Epithelial cell of esophagus (primary cell): ENCODE data around the gene TMEM37.
A peak's percentile ranks its signal among the peaks of the same experiment; 100 is the strongest.
"Not testable (repeated sequence)": the region's sequence is repeated elsewhere in the genome, so short reads cannot be mapped to it uniquely, and the experiment has no call there.

Experiments used
- DNase-seq: peaks from one replicate; pipeline ENCODE4 v3.0.0; 2010; ENCODE audit warnings: low read depth
- H3K4me3 ChIP-seq: 2 replicates; pipeline ENCODE4 v1.5.1; 2011; ENCODE audit warnings: mild to moderate bottlenecking, low read length, control low read depth
- TF ChIP-seq, protein P1 (sequence below): IDR thresholded peaks from 2 replicates; pipeline ENCODE4 v1.5.1; 2011; ENCODE audit warnings: low read depth, mild to moderate bottlenecking, low read length, control low read depth, inconsistent platforms; ENCODE audit not compliant: insufficient read depth; ENCODE audit errors: missing control alignments

TMEM37 gene

DNA sequence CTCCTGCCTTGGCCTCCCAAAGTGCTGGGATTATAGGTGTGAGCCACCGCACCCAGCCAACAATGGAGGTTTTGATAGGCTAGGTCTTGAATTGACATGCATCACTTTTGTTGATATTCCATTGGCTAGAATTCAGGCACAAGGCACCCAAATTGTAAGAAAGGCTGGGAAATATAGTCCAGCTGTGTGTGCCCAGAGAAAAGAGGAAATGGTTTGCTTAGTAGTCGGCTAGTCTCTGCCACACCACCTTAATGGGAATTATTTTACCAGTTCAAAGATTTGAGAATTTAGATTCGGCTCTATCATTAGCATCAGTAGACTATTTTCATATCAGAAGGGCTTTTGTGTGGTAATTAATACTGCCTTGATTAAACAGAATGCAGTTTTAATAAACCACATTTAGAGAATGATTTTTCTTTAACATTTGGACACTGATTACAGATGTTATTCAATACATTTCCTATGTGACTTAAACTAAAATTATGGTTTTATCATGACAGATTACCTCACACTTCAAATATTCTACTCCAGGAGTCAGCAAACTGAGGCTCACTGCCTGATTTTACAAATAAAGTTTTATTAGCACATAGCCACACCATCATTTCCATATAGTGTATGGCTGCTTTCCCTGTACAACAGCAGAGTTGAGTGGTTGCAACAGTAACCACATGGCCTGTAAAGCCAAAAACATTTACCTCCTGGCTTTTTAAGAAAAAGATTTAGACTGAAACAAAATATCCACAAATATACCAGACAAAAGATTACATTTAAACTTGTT lies 37.5 kb upstream of the TMEM37 start:
- TF ChIP-seq, protein P1, sequence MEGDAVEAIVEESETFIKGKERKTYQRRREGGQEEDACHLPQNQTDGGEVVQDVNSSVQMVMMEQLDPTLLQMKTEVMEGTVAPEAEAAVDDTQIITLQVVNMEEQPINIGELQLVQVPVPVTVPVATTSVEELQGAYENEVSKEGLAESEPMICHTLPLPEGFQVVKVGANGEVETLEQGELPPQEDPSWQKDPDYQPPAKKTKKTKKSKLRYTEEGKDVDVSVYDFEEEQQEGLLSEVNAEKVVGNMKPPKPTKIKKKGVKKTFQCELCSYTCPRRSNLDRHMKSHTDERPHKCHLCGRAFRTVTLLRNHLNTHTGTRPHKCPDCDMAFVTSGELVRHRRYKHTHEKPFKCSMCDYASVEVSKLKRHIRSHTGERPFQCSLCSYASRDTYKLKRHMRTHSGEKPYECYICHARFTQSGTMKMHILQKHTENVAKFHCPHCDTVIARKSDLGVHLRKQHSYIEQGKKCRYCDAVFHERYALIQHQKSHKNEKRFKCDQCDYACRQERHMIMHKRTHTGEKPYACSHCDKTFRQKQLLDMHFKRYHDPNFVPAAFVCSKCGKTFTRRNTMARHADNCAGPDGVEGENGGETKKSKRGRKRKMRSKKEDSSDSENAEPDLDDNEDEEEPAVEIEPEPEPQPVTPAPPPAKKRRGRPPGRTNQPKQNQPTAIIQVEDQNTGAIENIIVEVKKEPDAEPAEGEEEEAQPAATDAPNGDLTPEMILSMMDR, result no peak
- no peak for DNase-seq
- H3K4me3 ChIP-seq, result no peak overlapping the region

DNA sequence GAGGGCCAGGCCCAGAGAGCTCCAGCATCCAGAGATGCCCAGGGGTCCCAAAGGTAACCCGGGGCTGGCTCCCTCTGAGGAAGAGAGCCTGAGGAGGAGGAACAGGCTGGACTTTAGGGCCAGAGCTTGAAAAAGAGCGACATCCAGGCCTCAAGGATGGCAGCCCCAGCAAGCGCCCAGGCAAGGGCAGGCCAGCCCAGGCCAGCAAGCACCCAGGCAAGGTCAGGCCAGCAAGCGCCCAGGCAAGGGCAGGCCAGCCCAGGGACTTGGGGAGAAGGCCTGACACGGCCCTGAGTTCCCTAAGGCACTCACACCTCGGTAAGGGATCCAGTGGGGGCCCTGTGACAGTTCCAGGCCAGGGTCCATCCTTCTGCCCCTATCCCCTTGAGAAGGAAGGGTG lies 34.5 kb upstream of the TMEM37 start:
- TF ChIP-seq, protein P1, result no peak
- no peak overlapping the region for H3K4me3 ChIP-seq
- DNase-seq, result no peak

DNA sequence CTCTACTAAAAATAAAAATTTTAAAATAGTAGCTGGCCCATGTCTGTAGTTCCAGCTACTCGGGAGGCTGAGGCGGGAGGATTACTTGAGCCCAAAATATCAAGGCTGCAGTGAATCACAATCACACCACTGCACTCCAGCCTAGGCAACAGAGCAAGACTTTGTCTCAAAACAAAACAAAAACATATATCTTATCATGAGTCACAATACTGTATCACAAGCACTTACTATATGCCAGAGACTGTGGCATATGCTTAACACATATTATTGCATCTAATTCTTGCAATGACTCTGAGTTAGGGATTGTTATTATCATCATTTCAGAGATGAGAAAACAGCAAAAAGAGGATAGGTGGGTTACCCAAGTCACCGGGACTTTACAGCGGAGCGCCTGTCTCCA lies 29.5 kb upstream of the TMEM37 start:
- H3K4me3 ChIP-seq, result no peak overlapping the region
- TF ChIP-seq, protein P1, result no peak
- no peak for DNase-seq

DNA sequence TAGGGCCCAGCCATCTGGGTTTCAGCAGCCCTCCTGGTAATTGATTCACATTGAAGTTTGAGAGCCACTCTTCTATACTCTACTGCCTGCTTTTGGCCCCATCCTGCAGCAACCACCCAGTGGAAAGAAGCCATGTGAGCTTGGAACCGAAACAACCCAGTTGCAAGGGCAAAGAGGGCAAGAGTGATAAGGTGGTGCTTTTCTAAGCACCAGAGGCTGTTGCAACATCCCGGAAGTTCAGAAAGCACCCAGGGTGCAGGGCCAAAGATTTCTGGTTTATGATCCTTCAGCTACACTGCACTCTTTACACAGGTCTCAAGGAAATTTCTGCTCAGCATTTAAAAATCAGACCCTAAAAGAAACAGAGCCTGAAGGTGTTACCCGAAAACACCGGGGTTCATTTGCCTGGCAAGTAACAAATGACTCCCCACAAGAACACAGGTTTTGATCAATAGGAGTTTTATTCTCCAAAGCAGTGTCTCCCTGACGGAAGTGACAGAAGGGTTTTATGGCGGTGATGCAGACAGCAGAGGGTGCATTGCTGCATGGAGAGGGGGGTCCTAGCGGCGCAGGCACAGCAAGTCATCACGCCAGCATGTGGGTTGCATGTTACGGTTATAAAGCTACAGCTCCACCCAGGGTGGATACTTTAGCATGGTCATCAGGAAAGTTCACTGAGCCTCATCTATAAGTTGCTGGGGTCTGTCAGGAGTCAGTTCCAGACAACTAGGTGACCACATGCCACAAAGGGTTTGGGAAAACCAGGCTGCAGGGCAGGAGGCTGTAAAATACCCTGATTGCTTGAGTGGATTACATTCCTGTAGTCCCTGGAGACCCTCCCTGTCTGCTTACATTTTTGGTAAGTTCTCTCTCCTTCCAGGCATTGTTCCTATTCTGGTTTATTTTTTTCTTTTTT lies 28.8 kb upstream of the TMEM37 start:
- H3K4me3 ChIP-seq, result no peak overlapping the region
- TF ChIP-seq, protein P1, result no peak
- DNase-seq, result no peak

DNA sequence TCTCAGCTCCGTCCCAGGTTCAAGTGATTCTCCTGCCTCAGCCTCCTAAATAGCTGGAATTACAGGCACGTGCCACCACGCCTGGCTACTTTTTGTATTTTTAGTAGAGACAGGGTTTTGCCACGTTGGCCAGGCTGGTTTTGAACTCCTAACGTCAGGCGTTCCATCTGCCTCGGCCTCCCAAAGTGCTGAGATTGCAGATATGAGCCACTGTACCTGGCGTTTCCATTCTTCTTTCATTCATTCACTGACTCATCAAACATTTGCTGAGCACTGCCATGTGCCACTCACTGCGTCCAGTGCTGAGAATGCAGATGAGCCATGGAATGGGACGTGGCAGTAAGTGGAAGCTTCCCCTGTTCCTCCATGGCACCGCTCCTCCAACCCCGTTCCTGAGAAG lies 28.0 kb upstream of the TMEM37 start:
- not testable (repeated sequence) for DNase-seq, H3K4me3 ChIP-seq

DNA sequence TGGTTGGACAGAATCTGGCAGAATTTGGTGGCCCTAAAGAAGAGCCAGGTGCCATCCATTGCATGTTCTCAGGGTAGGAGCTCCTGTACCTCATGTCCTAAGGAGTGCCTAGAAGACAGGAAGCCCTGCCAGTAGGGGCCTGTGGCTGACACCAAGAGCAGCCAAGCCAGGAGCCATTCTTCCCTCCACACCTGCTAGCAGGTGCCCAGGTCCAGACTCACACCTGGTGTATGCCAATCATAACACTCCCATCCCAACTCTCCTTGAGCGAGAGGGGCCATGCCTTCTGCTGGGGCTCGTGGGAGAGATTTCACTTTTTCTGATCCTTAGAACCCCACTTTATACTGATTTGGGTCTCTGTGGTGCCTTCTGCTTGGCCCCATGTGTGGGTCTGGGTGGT lies 26.5 kb upstream of the TMEM37 start:
- no peak for DNase-seq
- no peak overlapping the region for H3K4me3 ChIP-seq
- TF ChIP-seq, protein P1, result no peak

DNA sequence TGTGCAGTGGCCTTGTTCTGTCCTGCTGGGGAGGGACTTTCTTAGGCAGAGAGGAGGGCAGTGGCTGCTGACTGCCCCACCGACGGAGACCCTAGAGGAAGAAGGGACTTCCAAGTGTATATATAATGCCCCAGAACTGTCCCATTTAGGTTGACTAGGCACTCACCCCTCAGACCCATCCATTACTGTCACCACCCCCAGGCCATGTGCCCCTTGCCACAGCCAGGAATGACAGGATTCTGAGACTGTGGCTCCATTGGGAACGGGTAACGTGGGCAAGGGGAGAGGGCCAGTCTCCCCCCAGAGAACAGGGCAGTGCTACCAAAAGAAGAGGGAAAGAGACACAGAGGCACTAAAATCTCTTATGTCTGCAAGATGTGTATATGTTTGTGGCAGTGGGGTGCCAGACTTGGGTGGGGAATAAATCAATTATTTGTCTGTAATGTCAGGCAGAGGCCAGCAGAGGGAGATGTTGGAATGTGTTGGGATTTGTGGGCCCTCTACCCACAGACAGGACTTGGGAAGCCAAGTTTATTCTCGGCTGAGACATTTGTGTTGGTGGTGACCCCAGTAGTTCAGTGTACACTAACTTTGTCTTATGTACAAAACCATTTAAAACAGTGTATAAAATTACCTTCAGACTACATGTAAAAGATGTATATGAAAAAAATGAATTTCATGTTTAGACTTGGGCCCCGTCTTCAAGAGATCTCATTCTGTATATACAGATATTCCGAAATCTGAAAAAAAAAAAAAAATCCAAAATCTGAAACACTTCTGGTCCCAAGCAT lies 24.0 kb upstream of the TMEM37 start:
- TF ChIP-seq, protein P1, result peak; percentile 77
- no peak overlapping the region for H3K4me3 ChIP-seq
- peak; percentile 66 for DNase-seq
